Neuronal stem cell (in vitro differentiated cells): ENCODE measurements around the gene PLEKHA5.

Source experiments
- DNase-seq: peaks from one replicate; pipeline ENCODE4 v3.0.0-alpha.2; 2013; ENCODE audit warnings: low spot score
- H2AFZ ChIP-seq: one replicate; pipeline ENCODE4 v1.6.1; 2013; ENCODE audit warnings: mild to moderate bottlenecking, low read length, inconsistent platforms
- H2AK5ac ChIP-seq: 2 replicates; pipeline ENCODE4 v1.6.1; 2013; ENCODE audit warnings: low read depth, mild to moderate bottlenecking, inconsistent platforms, low read length, moderate library complexity, mixed read lengths
- H2BK120ac ChIP-seq: 2 replicates; pipeline ENCODE4 v1.6.1; 2013; ENCODE audit warnings: low read depth, mild to moderate bottlenecking, inconsistent platforms, low read length, moderate library complexity, mixed read lengths
- H2BK12ac ChIP-seq: one replicate; pipeline ENCODE4 v1.6.1; 2013; ENCODE audit warnings: low read length, inconsistent platforms
- H2BK15ac ChIP-seq: 2 replicates; pipeline ENCODE4 v1.6.1; 2013; ENCODE audit warnings: mild to moderate bottlenecking, low read length, inconsistent platforms, mixed read lengths
- H2BK5ac ChIP-seq: one replicate; pipeline ENCODE4 v1.6.1; 2013; ENCODE audit warnings: inconsistent platforms, mild to moderate bottlenecking, low read length, moderate library complexity
- H3K14ac ChIP-seq: one replicate; pipeline ENCODE4 v1.6.1; 2013; ENCODE audit warnings: low read length, inconsistent platforms
- H3K18ac ChIP-seq: 2 replicates; pipeline ENCODE4 v1.6.1; 2013; ENCODE audit warnings: low read length, inconsistent platforms
- H3K23ac ChIP-seq: 2 replicates; pipeline ENCODE4 v1.6.1; 2013; ENCODE audit warnings: low read depth, mild to moderate bottlenecking, mixed read lengths, low read length, inconsistent platforms; ENCODE audit not compliant: poor library complexity
- H3K27ac ChIP-seq: replicated peaks from 3 replicates; pipeline ENCODE4 v1.5.1; 2013; ENCODE audit warnings: low read length, inconsistent platforms
- H3K27me3 ChIP-seq, 3 experiments: 2 replicates each; pipeline ENCODE4 v1.6.1; 2013; ENCODE audit warnings: low read length in 3 of 3, mild to moderate bottlenecking in 2 of 3, inconsistent platforms in 1 of 3, low read depth in 1 of 3, mixed read lengths in 1 of 3, moderate library complexity in 1 of 3; ENCODE audit not compliant: control insufficient read depth in 3 of 3, insufficient read depth in 3 of 3
- H3K36me3 ChIP-seq, 2 donors: replicated peaks in 1 of 2; 2 replicates each; pipeline ENCODE4 v1.6.1; 2013; ENCODE audit warnings: low read length in 2 of 2; ENCODE audit not compliant: control insufficient read depth in 2 of 2, insufficient read depth in 2 of 2
- H3K4ac ChIP-seq: 2 replicates; pipeline ENCODE4 v1.6.1; 2013; ENCODE audit warnings: inconsistent platforms, mild to moderate bottlenecking, low read length, moderate library complexity
- H3K4me1 ChIP-seq, 2 donors: 1 replicate in 1 of 2; 2 replicates in 1 of 2; pipeline ENCODE4 v1.6.1; 2013; ENCODE audit warnings: low read length in 2 of 2, low read depth in 1 of 2; ENCODE audit not compliant: control insufficient read depth in 2 of 2, insufficient read depth in 1 of 2
- H3K4me2 ChIP-seq: one replicate; pipeline ENCODE4 v1.6.1; 2013; ENCODE audit warnings: mild to moderate bottlenecking, low read length, inconsistent platforms; ENCODE audit not compliant: insufficient read depth, poor library complexity, severe bottlenecking
- H3K4me3 ChIP-seq, 2 donors: 2 replicates each; pipeline ENCODE4 v1.5.1; 2013; ENCODE audit warnings: low read length in 2 of 2, mild to moderate bottlenecking in 2 of 2, inconsistent platforms in 1 of 2, moderate library complexity in 1 of 2
- H3K79me1 ChIP-seq: one replicate; pipeline ENCODE4 v1.6.1; 2013; ENCODE audit warnings: low read depth, mild to moderate bottlenecking, inconsistent platforms, low read length, moderate library complexity
- H3K9ac ChIP-seq: one replicate; pipeline ENCODE4 v1.6.1; 2013; ENCODE audit warnings: mild to moderate bottlenecking, low read depth, low read length, inconsistent platforms; ENCODE audit not compliant: poor library complexity
- H3K9me3 ChIP-seq, 2 donors: replicated peaks in 1 of 2; 2 replicates each; pipeline versions ENCODE3 to v1.6.1; 2013; ENCODE audit warnings: low read length in 2 of 2, mild to moderate bottlenecking in 2 of 2, inconsistent platforms in 1 of 2, low read depth in 1 of 2, mixed read lengths in 1 of 2, moderate library complexity in 1 of 2; ENCODE audit not compliant: control insufficient read depth in 2 of 2, insufficient read depth in 1 of 2
- H4K8ac ChIP-seq: one replicate; pipeline ENCODE4 v1.6.1; 2013; ENCODE audit warnings: low read depth, mild to moderate bottlenecking, inconsistent platforms, low read length, moderate library complexity
- H4K91ac ChIP-seq: one replicate; pipeline ENCODE4 v1.6.1; 2013; ENCODE audit warnings: low read length, low read depth, mild to moderate bottlenecking, inconsistent platforms; ENCODE audit not compliant: poor library complexity
- WGBS, 2 donors: extraction: QIAGEN DNeasy Blood & Tissue Kit; methylation state at CpG; one replicate each; pipeline ENCODE4 v1.1.7; 2013; ENCODE audit warnings: missing lambda C conversion rate in 2 of 2, mixed read lengths in 1 of 2; ENCODE audit not compliant: insufficient read length in 2 of 2, insufficient replicate concordance in 1 of 2; ENCODE audit errors: extremely low coverage in 2 of 2; 5-methylcytosine and 5-hydroxymethylcytosine counted together

Gene PLEKHA5

DNA sequence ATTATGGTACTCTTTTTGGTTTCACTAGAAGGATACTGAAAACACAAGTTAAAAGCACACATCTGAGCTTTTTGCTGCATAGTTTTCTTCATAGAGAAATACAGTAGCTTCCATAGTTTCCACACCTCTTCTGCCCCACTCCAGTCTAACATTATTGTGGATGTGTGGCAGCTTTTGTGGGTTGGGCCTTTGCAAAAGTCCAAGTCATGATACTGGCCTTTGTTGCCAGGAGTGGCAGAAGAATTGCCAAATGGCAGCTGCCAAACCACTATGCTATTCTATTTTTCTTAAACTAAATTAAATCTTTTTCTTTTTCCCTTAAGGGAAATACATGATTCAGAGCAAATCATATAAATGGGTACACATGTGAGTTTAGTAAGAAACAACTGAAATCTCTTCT lies 114.8 kb downstream of the PLEKHA5 start:
- Histone ChIP-seq H3K18ac (no peak overlapping the region), H4K8ac (no peak overlapping the region), H3K27ac (no peak overlapping the region), H3K4me2 (no peak overlapping the region), H4K91ac (no peak overlapping the region), H3K14ac (no peak overlapping the region), H2BK5ac (no peak overlapping the region), H2BK15ac (no peak overlapping the region), H3K9me3 (no peaks in the 10 kb centered on the region), H3K9ac (no peak overlapping the region), H3K4me3 (no peak overlapping the region), H2BK120ac (no peak overlapping the region), H3K4me1 (peaks cover 4 to 9% of the 10 kb centered on the region in 2 donors), H2AFZ (no peak overlapping the region), H3K4ac (no peak overlapping the region), H3K36me3 (no peaks in the 10 kb centered on the region), H2AK5ac (no peak overlapping the region), H3K79me1 (no peaks in the 10 kb centered on the region), H3K27me3 (no peaks in the 10 kb centered on the region), H3K23ac (no peak overlapping the region), H2BK12ac (no peak overlapping the region)
- no peak for DNase-seq

DNA sequence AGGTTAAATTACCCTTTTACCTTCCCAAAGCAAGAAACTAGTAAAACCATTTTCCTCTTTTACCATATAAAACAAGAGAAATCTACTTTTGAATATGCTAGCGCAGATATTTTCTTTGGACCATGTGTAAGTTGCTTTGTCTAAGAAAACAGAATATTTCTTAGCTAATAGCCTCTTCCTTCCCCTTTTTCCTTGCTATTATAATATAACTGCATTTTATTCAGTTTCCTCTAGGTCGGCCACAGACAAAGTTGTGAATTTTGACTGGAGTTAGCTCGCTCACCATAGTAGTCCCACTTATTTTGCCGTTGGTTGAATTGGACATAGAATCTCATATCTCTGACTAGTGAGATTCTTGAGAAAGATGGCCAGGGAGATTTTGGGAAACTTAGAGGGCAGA lies 115.6 kb downstream of the PLEKHA5 start:
- no peak overlapping the region for H4K8ac ChIP-seq
- no peak overlapping the region for H2AFZ ChIP-seq
- no peak overlapping the region for H2BK15ac ChIP-seq
- H3K14ac ChIP-seq: no peak overlapping the region
- no peak for DNase-seq
- peaks cover 4 to 9% of the 10 kb centered on the region in 2 donors for H3K4me1 ChIP-seq
- no peak overlapping the region for H3K23ac ChIP-seq
- H2AK5ac ChIP-seq: no peak overlapping the region
- no CpG with 5 or more reads among the region's 4 CpGs for WGBS, 2 donors
- H4K91ac ChIP-seq: no peak overlapping the region
- H3K36me3 ChIP-seq: no peaks in the 10 kb centered on the region
- H3K9ac ChIP-seq: no peak overlapping the region
- no peak overlapping the region for H3K27ac ChIP-seq
- H2BK120ac ChIP-seq: no peak overlapping the region
- H3K27me3 ChIP-seq: no peaks in the 10 kb centered on the region
- H3K79me1 ChIP-seq: no peaks in the 10 kb centered on the region
- no peak overlapping the region for H3K4me3 ChIP-seq
- H3K9me3 ChIP-seq: no peaks in the 10 kb centered on the region
- no peak overlapping the region for H3K4me2 ChIP-seq
- H3K18ac ChIP-seq: no peak overlapping the region
- no peak overlapping the region for H2BK12ac ChIP-seq
- H2BK5ac ChIP-seq: no peak overlapping the region
- no peak overlapping the region for H3K4ac ChIP-seq

DNA sequence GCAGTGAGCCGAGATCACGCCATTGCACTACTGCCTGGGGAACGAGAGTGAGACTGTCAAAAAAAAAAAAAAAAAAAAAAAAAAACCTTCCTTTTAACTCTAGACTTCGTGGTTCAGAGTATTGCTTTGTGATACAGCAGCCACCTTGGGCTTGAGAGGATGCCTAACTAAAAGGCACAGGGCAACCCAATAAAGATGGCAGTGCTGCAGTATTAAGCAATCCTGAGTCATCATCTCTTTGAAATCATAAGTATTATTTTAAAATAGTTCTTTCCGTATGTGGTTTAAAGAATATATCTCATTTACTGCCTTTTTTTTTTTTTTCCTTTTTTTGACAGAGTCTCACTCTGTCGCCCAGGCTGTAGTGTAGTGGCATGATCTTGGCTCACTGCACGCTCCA lies 116.1 kb downstream of the PLEKHA5 start:
- no peak overlapping the region for H2BK15ac ChIP-seq
- no peak overlapping the region for H2BK120ac ChIP-seq
- H2BK12ac ChIP-seq: no peak overlapping the region
- H3K9me3 ChIP-seq: no peaks in the 10 kb centered on the region
- no peak overlapping the region for H3K18ac ChIP-seq
- no peak overlapping the region for H3K9ac ChIP-seq
- no peak overlapping the region for H3K4me2 ChIP-seq
- H4K91ac ChIP-seq: no peak overlapping the region
- H3K27ac ChIP-seq: no peak overlapping the region
- no peak overlapping the region for H2AFZ ChIP-seq
- no peak overlapping the region for H2BK5ac ChIP-seq
- no peaks in the 10 kb centered on the region for H3K27me3 ChIP-seq
- H2AK5ac ChIP-seq: no peak overlapping the region
- WGBS, 2 donors: no CpG with 5 or more reads among the region's 7 CpGs
- no peak for DNase-seq
- H3K4me1 ChIP-seq: peaks cover 4 to 9% of the 10 kb centered on the region in 2 donors
- H3K36me3 ChIP-seq: no peaks in the 10 kb centered on the region
- H3K4ac ChIP-seq: no peak overlapping the region
- no peak overlapping the region for H3K23ac ChIP-seq
- H3K4me3 ChIP-seq: no peak overlapping the region
- H3K14ac ChIP-seq: no peak overlapping the region
- no peaks in the 10 kb centered on the region for H3K79me1 ChIP-seq
- H4K8ac ChIP-seq: no peak overlapping the region

DNA sequence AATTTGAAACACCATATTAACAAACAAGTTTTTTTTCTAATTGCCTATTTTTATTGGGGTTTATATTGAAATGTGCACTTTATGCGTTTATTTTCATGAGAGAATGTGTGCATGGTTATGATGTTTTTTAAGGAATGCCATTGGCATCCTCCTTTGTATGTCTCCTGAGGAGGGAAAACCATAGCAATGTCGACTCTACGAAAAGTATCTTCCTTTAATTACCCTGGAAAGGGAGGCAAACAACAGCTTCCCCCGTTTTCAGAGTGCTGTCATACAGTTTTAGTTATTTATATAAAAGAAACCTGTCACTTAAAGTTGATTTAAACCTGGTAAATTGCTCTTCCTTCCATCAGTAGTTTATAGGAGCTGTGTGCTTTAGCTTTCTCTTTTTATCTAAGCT lies 117.4 kb downstream of the PLEKHA5 start:
- Histone ChIP-seq H3K9me3 (no peaks in the 10 kb centered on the region), H3K4me2 (no peak overlapping the region), H3K79me1 (no peaks in the 10 kb centered on the region), H2BK15ac (no peak overlapping the region), H3K23ac (no peak overlapping the region), H3K14ac (no peak overlapping the region), H2BK5ac (no peak overlapping the region), H2BK12ac (no peak overlapping the region), H3K27me3 (no peaks in the 10 kb centered on the region), H3K4ac (no peak overlapping the region), H4K8ac (no peak overlapping the region), H2AFZ (no peak overlapping the region), H2BK120ac (no peak overlapping the region), H2AK5ac (no peak overlapping the region), H3K36me3 (no peaks in the 10 kb centered on the region), H3K9ac (no peak overlapping the region), H3K4me1 (peaks cover 4 to 9% of the 10 kb centered on the region in 2 donors), H3K18ac (no peak overlapping the region), H4K91ac (no peak overlapping the region), H3K4me3 (no peak overlapping the region), H3K27ac (no peak overlapping the region)
- no peak for DNase-seq
- WGBS, 2 donors: no CpG with 5 or more reads among the region's 4 CpGs
